GM06990 (cell line): ENCODE data around the gene MAP4.

Experiments used
- DNase-seq: peaks from one replicate; pipeline ENCODE4 v3.0.0-alpha.2; 2011; ENCODE audit not compliant: insufficient read length; ENCODE audit errors: extremely low read depth
- H3K27me3 ChIP-seq: replicated peaks from 2 replicates; pipeline ENCODE4 v1.6.0; 2011; ENCODE audit warnings: low read length; ENCODE audit not compliant: control insufficient read depth, insufficient read depth
- H3K36me3 ChIP-seq: 2 replicates; pipeline ENCODE4 v1.5.1; 2011; ENCODE audit warnings: low read length; ENCODE audit not compliant: control insufficient read depth, insufficient read depth
- H3K4me3 ChIP-seq: replicated peaks from 2 replicates; pipeline ENCODE4 v1.5.1; 2011; ENCODE audit warnings: low read depth, mild to moderate bottlenecking, control low read depth, low read length
- TF ChIP-seq, protein P1 (sequence below): IDR thresholded peaks from 2 replicates; pipeline ENCODE4 v1.5.1; 2011; ENCODE audit warnings: low read length, control low read depth, mild to moderate bottlenecking, inconsistent platforms; ENCODE audit not compliant: insufficient read depth, poor library complexity, severe bottlenecking

MAP4 gene

DNA sequence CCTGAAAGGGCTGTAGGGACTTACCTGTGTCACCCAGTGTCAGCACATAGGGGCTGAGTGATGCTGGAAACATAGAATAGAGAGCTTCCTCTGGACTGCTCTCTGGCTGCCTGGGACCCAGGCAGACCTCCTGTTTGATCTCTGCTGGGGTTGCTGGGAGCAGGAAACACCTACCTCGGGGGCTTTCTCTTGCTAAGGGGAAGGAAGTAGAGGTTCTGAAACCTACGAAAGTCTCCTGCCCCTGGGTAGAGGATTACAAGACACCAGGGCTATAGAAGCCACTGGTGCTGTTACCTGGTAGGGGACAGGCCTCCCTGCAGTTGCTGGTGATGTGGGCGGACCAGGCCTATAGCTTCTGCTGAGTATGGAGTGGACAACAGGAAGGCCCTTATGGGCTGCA, 131.6 kb downstream of the MAP4 start:
- TF ChIP-seq, protein P1, sequence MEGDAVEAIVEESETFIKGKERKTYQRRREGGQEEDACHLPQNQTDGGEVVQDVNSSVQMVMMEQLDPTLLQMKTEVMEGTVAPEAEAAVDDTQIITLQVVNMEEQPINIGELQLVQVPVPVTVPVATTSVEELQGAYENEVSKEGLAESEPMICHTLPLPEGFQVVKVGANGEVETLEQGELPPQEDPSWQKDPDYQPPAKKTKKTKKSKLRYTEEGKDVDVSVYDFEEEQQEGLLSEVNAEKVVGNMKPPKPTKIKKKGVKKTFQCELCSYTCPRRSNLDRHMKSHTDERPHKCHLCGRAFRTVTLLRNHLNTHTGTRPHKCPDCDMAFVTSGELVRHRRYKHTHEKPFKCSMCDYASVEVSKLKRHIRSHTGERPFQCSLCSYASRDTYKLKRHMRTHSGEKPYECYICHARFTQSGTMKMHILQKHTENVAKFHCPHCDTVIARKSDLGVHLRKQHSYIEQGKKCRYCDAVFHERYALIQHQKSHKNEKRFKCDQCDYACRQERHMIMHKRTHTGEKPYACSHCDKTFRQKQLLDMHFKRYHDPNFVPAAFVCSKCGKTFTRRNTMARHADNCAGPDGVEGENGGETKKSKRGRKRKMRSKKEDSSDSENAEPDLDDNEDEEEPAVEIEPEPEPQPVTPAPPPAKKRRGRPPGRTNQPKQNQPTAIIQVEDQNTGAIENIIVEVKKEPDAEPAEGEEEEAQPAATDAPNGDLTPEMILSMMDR: no peak
- H3K27me3 ChIP-seq: no peaks in the 10 kb centered on the region
- DNase-seq: peak; percentile 28
- H3K4me3 ChIP-seq: no peak overlapping the region
- no peaks in the 10 kb centered on the region; the same call in 1 of the 2 replicates for H3K36me3 ChIP-seq

- H3K4me3 ChIP-seq: no peak overlapping the region
- TF ChIP-seq, protein P1: no peak
- DNase-seq: no peak
- no peaks in the 10 kb centered on the region for H3K27me3 ChIP-seq
- H3K36me3 ChIP-seq: peaks cover 1% of the 10 kb centered on the region
These were observed 133.9 kb downstream of the MAP4 start for GRCh38 chr3:47882338-47882737.

DNA sequence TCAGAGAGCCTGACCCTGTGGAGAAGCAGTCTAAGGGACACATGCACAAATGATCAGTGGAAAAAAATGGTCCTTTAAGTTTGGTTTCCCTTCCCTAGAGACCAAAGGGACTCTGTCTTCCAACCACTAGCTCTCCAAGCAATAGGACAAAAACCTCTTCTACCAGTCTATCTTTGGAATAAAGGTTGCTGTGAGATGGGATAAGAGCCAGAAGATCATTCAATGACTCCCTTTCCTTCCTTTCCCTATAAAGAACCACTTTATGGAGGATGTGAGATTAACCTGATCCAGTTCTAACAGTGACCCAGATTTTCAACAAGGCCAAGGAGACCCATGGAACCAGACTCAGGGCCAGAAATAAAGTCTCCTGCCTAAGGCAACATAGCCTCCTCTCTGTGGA, 138.5 kb downstream of the MAP4 start:
- H3K36me3 ChIP-seq: peaks cover 10% of the 10 kb centered on the region
- no peaks in the 10 kb centered on the region for H3K27me3 ChIP-seq
- no peak for DNase-seq
- H3K4me3 ChIP-seq: no peak overlapping the region
- TF ChIP-seq, protein P1: no peak

- Histone ChIP-seq H3K27me3 (no peaks in the 10 kb centered on the region), H3K4me3 (no peak overlapping the region), H3K36me3 (peaks cover 12% of the 10 kb centered on the region)
- TF ChIP-seq, protein P1: no peak
- DNase-seq: no peak
These were observed 138.9 kb downstream of the MAP4 start for GRCh38 chr3:47877290-47877689.

- peaks cover 23% of the 10 kb centered on the region for H3K36me3 ChIP-seq
These were observed 141.3 kb downstream of the MAP4 start for GRCh38 chr3:47874913-47875312.

DNA sequence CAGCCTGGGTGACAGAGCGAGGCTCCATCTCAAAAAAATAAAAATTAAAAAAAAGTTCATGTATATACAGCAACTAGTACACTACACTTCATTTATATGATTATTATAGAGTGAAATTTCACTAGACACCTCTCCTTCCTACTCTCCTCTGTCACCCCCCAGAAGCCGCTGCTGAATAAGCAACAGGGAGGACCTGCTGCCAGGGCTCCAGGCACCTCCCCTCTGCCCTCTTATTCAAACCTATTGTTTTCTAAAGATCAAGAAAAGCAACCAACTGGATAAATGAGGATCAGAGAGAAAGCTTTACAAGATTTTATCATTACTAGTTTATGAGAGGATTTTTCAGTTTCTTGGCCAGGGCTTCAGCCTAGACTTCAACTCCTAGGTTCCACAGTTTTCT, 141.8 kb downstream of the MAP4 start:
- H3K4me3 ChIP-seq: no peak overlapping the region
- TF ChIP-seq, protein P1: no peak
- DNase-seq: no peak
- no peaks in the 10 kb centered on the region for H3K27me3 ChIP-seq
- peaks cover 26% of the 10 kb centered on the region for H3K36me3 ChIP-seq

More at GRCh38 chr3:47874913-47875312, 141.3 kb downstream of the MAP4 start:
- Histone ChIP-seq H3K4me3 (no peak overlapping the region), H3K27me3 (no peaks in the 10 kb centered on the region)
- no peak for DNase-seq
- TF ChIP-seq, protein P1: no peak
